ENCODE data around the gene AFAP1L1.
"Not testable (repeated sequence)": the region's sequence is repeated elsewhere in the genome, so short reads cannot be mapped to it uniquely, and the experiment has no call there.

Gene AFAP1L1

GRCh38 chr5:149265597-149265996 is 6.1 kb upstream of the AFAP1L1 start:
- Histone ChIP-seq H3K27me3 (ENCODE audit: control insufficient read depth, insufficient read depth, low read length) (peaks cover 4% of the 10 kb centered on the region), H3K9ac (ENCODE audit: low read length) (no peak overlapping the region), H3K36me3 (ENCODE audit: control insufficient read depth, insufficient read depth, low read length) (no peaks in the 10 kb centered on the region), H3K4me3 (ENCODE audit: low read length) (no peak overlapping the region), H3K27ac (ENCODE audit: low read depth, low read length) (no peak overlapping the region), H3K4me1 (ENCODE audit: control insufficient read depth, insufficient read depth, low read length) (no peaks in the 10 kb centered on the region)

- Histone ChIP-seq H3K9ac (ENCODE audit: low read length) (no peak overlapping the region), H3K27me3 (ENCODE audit: control insufficient read depth, insufficient read depth, low read length) (no peaks in the 10 kb centered on the region), H3K4me3 (ENCODE audit: low read length) (no peak overlapping the region), H3K4me1 (ENCODE audit: control insufficient read depth, insufficient read depth, low read length) (no peaks in the 10 kb centered on the region), H3K27ac (ENCODE audit: low read depth, low read length) (no peak overlapping the region), H3K36me3 (ENCODE audit: control insufficient read depth, insufficient read depth, low read length) (no peaks in the 10 kb centered on the region)
These were observed 4.3 kb upstream of the AFAP1L1 start for GRCh38 chr5:149267241-149267973.

- H3K27me3 ChIP-seq (ENCODE audit: control insufficient read depth, insufficient read depth, low read length), result no peaks in the 10 kb centered on the region
- no peak overlapping the region for H3K27ac ChIP-seq (ENCODE audit: low read depth, low read length)
- no peak overlapping the region for H3K9ac ChIP-seq (ENCODE audit: low read length)
- H3K4me3 ChIP-seq (ENCODE audit: low read length), result no peak overlapping the region
- no peaks in the 10 kb centered on the region for H3K36me3 ChIP-seq (ENCODE audit: control insufficient read depth, insufficient read depth, low read length)
- H3K4me1 ChIP-seq (ENCODE audit: control insufficient read depth, insufficient read depth, low read length), result no peaks in the 10 kb centered on the region
These were observed 2.6 kb upstream of the AFAP1L1 start for GRCh38 chr5:149268928-149269557.

GRCh38 chr5:149271195-149271715 is 404 bp upstream of the AFAP1L1 start:
- no peak overlapping the region for H3K9ac ChIP-seq (ENCODE audit: low read length)
- H3K4me1 ChIP-seq (ENCODE audit: control insufficient read depth, insufficient read depth, low read length), result no peaks in the 10 kb centered on the region

GRCh38 chr5:149272781-149273180 is 1.1 kb downstream of the AFAP1L1 start:
- H3K27me3 ChIP-seq (ENCODE audit: control insufficient read depth, insufficient read depth, low read length); H3K27ac ChIP-seq (ENCODE audit: low read depth, low read length); H3K4me3 ChIP-seq (ENCODE audit: low read length); H3K36me3 ChIP-seq (ENCODE audit: control insufficient read depth, insufficient read depth, low read length); H3K9ac ChIP-seq (ENCODE audit: low read length); H3K4me1 ChIP-seq (ENCODE audit: control insufficient read depth, insufficient read depth, low read length): not testable (repeated sequence)

More at GRCh38 chr5:149271195-149271715, 404 bp upstream of the AFAP1L1 start:
- Histone ChIP-seq H3K27ac (ENCODE audit: low read depth, low read length) (no peak overlapping the region), H3K36me3 (ENCODE audit: control insufficient read depth, insufficient read depth, low read length) (no peaks in the 10 kb centered on the region), H3K4me3 (ENCODE audit: low read length) (peak overlapping the region; percentile 68), H3K27me3 (ENCODE audit: control insufficient read depth, insufficient read depth, low read length) (no peaks in the 10 kb centered on the region)

GRCh38 chr5:149273237-149273636 is 1.6 kb downstream of the AFAP1L1 start:
- H3K4me3 ChIP-seq (ENCODE audit: low read length), result no peak overlapping the region
- H3K27me3 ChIP-seq (ENCODE audit: control insufficient read depth, insufficient read depth, low read length), result no peaks in the 10 kb centered on the region
- H3K27ac ChIP-seq (ENCODE audit: low read depth, low read length), result no peak overlapping the region
- no peaks in the 10 kb centered on the region for H3K36me3 ChIP-seq (ENCODE audit: control insufficient read depth, insufficient read depth, low read length)
- no peaks in the 10 kb centered on the region for H3K4me1 ChIP-seq (ENCODE audit: control insufficient read depth, insufficient read depth, low read length)
- H3K9ac ChIP-seq (ENCODE audit: low read length), result no peak overlapping the region

- no peak overlapping the region for H3K9ac ChIP-seq (ENCODE audit: low read length)
- H3K36me3 ChIP-seq (ENCODE audit: control insufficient read depth, insufficient read depth, low read length), result no peaks in the 10 kb centered on the region
- H3K27ac ChIP-seq (ENCODE audit: low read depth, low read length), result no peak overlapping the region
- no peaks in the 10 kb centered on the region for H3K27me3 ChIP-seq (ENCODE audit: control insufficient read depth, insufficient read depth, low read length)
- no peak overlapping the region for H3K4me3 ChIP-seq (ENCODE audit: low read length)
- no peaks in the 10 kb centered on the region for H3K4me1 ChIP-seq (ENCODE audit: control insufficient read depth, insufficient read depth, low read length)
These were observed 2.3 kb downstream of the AFAP1L1 start for GRCh38 chr5:149273950-149274349.

GRCh38 chr5:149274939-149275338 is 3.3 kb downstream of the AFAP1L1 start:
- H3K4me3 ChIP-seq (ENCODE audit: low read length), result no peak overlapping the region
- H3K9ac ChIP-seq (ENCODE audit: low read length), result no peak overlapping the region
- no peaks in the 10 kb centered on the region for H3K27me3 ChIP-seq (ENCODE audit: control insufficient read depth, insufficient read depth, low read length)
- H3K27ac ChIP-seq (ENCODE audit: low read depth, low read length), result no peak overlapping the region
- no peaks in the 10 kb centered on the region for H3K4me1 ChIP-seq (ENCODE audit: control insufficient read depth, insufficient read depth, low read length)
- no peaks in the 10 kb centered on the region for H3K36me3 ChIP-seq (ENCODE audit: control insufficient read depth, insufficient read depth, low read length)

- Histone ChIP-seq H3K9ac (ENCODE audit: low read length) (no peak overlapping the region), H3K4me3 (ENCODE audit: low read length) (no peak overlapping the region), H3K27me3 (ENCODE audit: control insufficient read depth, insufficient read depth, low read length) (no peaks in the 10 kb centered on the region), H3K36me3 (ENCODE audit: control insufficient read depth, insufficient read depth, low read length) (no peaks in the 10 kb centered on the region), H3K4me1 (ENCODE audit: control insufficient read depth, insufficient read depth, low read length) (no peaks in the 10 kb centered on the region), H3K27ac (ENCODE audit: low read depth, low read length) (no peak overlapping the region)
These were observed 6.1 kb downstream of the AFAP1L1 start for GRCh38 chr5:149277801-149278200.

GRCh38 chr5:149278451-149279210 is 7.0 kb downstream of the AFAP1L1 start:
- Histone ChIP-seq H3K27me3 (ENCODE audit: control insufficient read depth, insufficient read depth, low read length) (no peaks in the 10 kb centered on the region), H3K36me3 (ENCODE audit: control insufficient read depth, insufficient read depth, low read length) (no peaks in the 10 kb centered on the region), H3K27ac (ENCODE audit: low read depth, low read length) (no peak overlapping the region), H3K4me3 (ENCODE audit: low read length) (no peak overlapping the region), H3K4me1 (ENCODE audit: control insufficient read depth, insufficient read depth, low read length) (no peaks in the 10 kb centered on the region), H3K9ac (ENCODE audit: low read length) (no peak overlapping the region)

GRCh38 chr5:149279661-149280060 is 8.0 kb downstream of the AFAP1L1 start:
- Histone ChIP-seq H3K27me3 (ENCODE audit: control insufficient read depth, insufficient read depth, low read length) (no peaks in the 10 kb centered on the region), H3K27ac (ENCODE audit: low read depth, low read length) (no peak overlapping the region), H3K4me1 (ENCODE audit: control insufficient read depth, insufficient read depth, low read length) (no peaks in the 10 kb centered on the region), H3K9ac (ENCODE audit: low read length) (no peak overlapping the region), H3K4me3 (ENCODE audit: low read length) (no peak overlapping the region), H3K36me3 (ENCODE audit: control insufficient read depth, insufficient read depth, low read length) (no peaks in the 10 kb centered on the region)

GRCh38 chr5:149280124-149280523 is 8.5 kb downstream of the AFAP1L1 start:
- H3K9ac ChIP-seq (ENCODE audit: low read length), result no peak overlapping the region
- H3K27ac ChIP-seq (ENCODE audit: low read depth, low read length), result no peak overlapping the region
- no peaks in the 10 kb centered on the region for H3K4me1 ChIP-seq (ENCODE audit: control insufficient read depth, insufficient read depth, low read length)
- no peaks in the 10 kb centered on the region for H3K27me3 ChIP-seq (ENCODE audit: control insufficient read depth, insufficient read depth, low read length)
- no peak overlapping the region for H3K4me3 ChIP-seq (ENCODE audit: low read length)
- H3K36me3 ChIP-seq (ENCODE audit: control insufficient read depth, insufficient read depth, low read length), result no peaks in the 10 kb centered on the region

Data from rectal smooth muscle tissue (tissue), 1 donor.